T-helper 1 cell treated with Interleukin-12 subunit alpha and Interleukin-12 subunit beta and Interleukin-4 antibody, amounts not matched to agents 30 μg/mL and 1 μg/mL, for 36 hours (primary cell): ENCODE data around the gene RXRB.
A peak's percentile ranks its signal among the peaks of the same experiment; 100 is the strongest.

ENCODE experiments used
- H3K27ac Mint-ChIP-seq: one replicate; pipeline ENCODE4 v1.8.0; 2021; ENCODE audit warnings: mild to moderate bottlenecking, mixed read lengths
- H3K27me3 Mint-ChIP-seq: one replicate; pipeline ENCODE4 v1.8.0; 2021; ENCODE audit warnings: low read depth, mixed read lengths
- H3K36me3 Mint-ChIP-seq: one replicate; pipeline ENCODE4 v1.8.0; 2021; ENCODE audit warnings: low read depth, mixed read lengths
- H3K4me1 Mint-ChIP-seq: one replicate; pipeline ENCODE4 v1.8.0; 2021; ENCODE audit warnings: low read depth, mixed read lengths
- H3K4me3 Mint-ChIP-seq: one replicate; pipeline ENCODE4 v1.8.0; 2021; ENCODE audit warnings: mild to moderate bottlenecking, moderate library complexity, mixed read lengths
- H3K9me3 Mint-ChIP-seq: one replicate; pipeline ENCODE4 v1.8.0; 2021; ENCODE audit warnings: mixed read lengths

RXRB gene

GRCh38 chr6:33206027-33206863 lies 5.8 kb upstream of the RXRB start:
- Mint-ChIP-seq H3K36me3 (peaks cover 39% of the 10 kb centered on the region), H3K9me3 (no peaks in the 10 kb centered on the region), H3K27me3 (no peaks in the 10 kb centered on the region), H3K27ac (peak overlapping the region; percentile 90), H3K4me3 (peak overlapping the region; percentile 55), H3K4me1 (peaks cover 60% of the 10 kb centered on the region)

GRCh38 chr6:33205191-33206026 lies 4.9 kb upstream of the RXRB start:
- Mint-ChIP-seq H3K4me3 (peak overlapping the region; percentile 94), H3K27me3 (no peaks in the 10 kb centered on the region), H3K4me1 (peaks cover 63% of the 10 kb centered on the region), H3K27ac (peak overlapping the region; percentile 90), H3K36me3 (peaks cover 40% of the 10 kb centered on the region), H3K9me3 (no peaks in the 10 kb centered on the region)

- Mint-ChIP-seq H3K4me3 (peak within 1 kb of the TSS; percentile 99), H3K27me3 (no peaks in the 10 kb centered on the region), H3K36me3 (peaks cover 35% of the 10 kb centered on the region), H3K27ac (peak within 1 kb of the TSS; percentile 90), H3K4me1 (peaks cover 60% of the 10 kb centered on the region), H3K9me3 (no peaks in the 10 kb centered on the region)
Measured at GRCh38 chr6:33204415-33205190, 4.1 kb upstream of the RXRB start, which contains the start of gene HSD17B8. HSD17B8 (plus strand) TSS chr6:33204655; CDS start chr6:33204669, 14 bp downstream.

GRCh38 chr6:33204165-33204414 lies 3.6 kb upstream of the RXRB start:
- Mint-ChIP-seq H3K9me3 (no peaks in the 10 kb centered on the region), H3K36me3 (peaks cover 30% of the 10 kb centered on the region), H3K27me3 (no peaks in the 10 kb centered on the region), H3K4me1 (peaks cover 57% of the 10 kb centered on the region), H3K4me3 (peak overlapping the region; percentile 94), H3K27ac (peak overlapping the region; percentile 79)

GRCh38 chr6:33203443-33204164 lies 3.1 kb upstream of the RXRB start:
- Mint-ChIP-seq H3K4me3 (peak overlapping the region; percentile 99), H3K36me3 (peaks cover 30% of the 10 kb centered on the region), H3K9me3 (no peaks in the 10 kb centered on the region), H3K27ac (peak overlapping the region; percentile 79), H3K4me1 (peaks cover 56% of the 10 kb centered on the region), H3K27me3 (no peaks in the 10 kb centered on the region)

GRCh38 chr6:33202799-33203198 lies 2.3 kb upstream of the RXRB start:
- no peaks in the 10 kb centered on the region for H3K9me3 Mint-ChIP-seq
- H3K36me3 Mint-ChIP-seq: peaks cover 30% of the 10 kb centered on the region
- peaks cover 64% of the 10 kb centered on the region for H3K4me1 Mint-ChIP-seq
- H3K4me3 Mint-ChIP-seq: peak overlapping the region; percentile 99
- peak overlapping the region; percentile 19 for H3K27ac Mint-ChIP-seq
- no peaks in the 10 kb centered on the region for H3K27me3 Mint-ChIP-seq

- H3K27ac Mint-ChIP-seq: peak overlapping the region; percentile 71
- H3K27me3 Mint-ChIP-seq: no peaks in the 10 kb centered on the region
- H3K4me1 Mint-ChIP-seq: peaks cover 69% of the 10 kb centered on the region
- no peaks in the 10 kb centered on the region for H3K9me3 Mint-ChIP-seq
- H3K36me3 Mint-ChIP-seq: peaks cover 35% of the 10 kb centered on the region
- peak overlapping the region; percentile 99 for H3K4me3 Mint-ChIP-seq
Measured at GRCh38 chr6:33201935-33202334, 1.5 kb upstream of the RXRB start.

GRCh38 chr6:33201147-33201545 lies 681 bp upstream of the RXRB start:
- Mint-ChIP-seq H3K36me3 (peaks cover 40% of the 10 kb centered on the region), H3K27me3 (no peaks in the 10 kb centered on the region), H3K4me3 (peak overlapping the region; percentile 99), H3K27ac (peak overlapping the region; percentile 99), H3K4me1 (peaks cover 71% of the 10 kb centered on the region), H3K9me3 (no peaks in the 10 kb centered on the region)

- peak overlapping the region; percentile 86 for H3K27ac Mint-ChIP-seq
- peak overlapping the region; percentile 99 for H3K4me3 Mint-ChIP-seq
- H3K9me3 Mint-ChIP-seq: no peaks in the 10 kb centered on the region
- H3K36me3 Mint-ChIP-seq: peaks cover 54% of the 10 kb centered on the region
- H3K4me1 Mint-ChIP-seq: peaks cover 59% of the 10 kb centered on the region
- H3K27me3 Mint-ChIP-seq: no peaks in the 10 kb centered on the region
Measured at GRCh38 chr6:33199687-33200218, 712 bp downstream of the RXRB start.

- peaks cover 55% of the 10 kb centered on the region for H3K4me1 Mint-ChIP-seq
- peaks cover under 1% of the 10 kb centered on the region for H3K27me3 Mint-ChIP-seq
- H3K36me3 Mint-ChIP-seq: peaks cover 61% of the 10 kb centered on the region
- peak overlapping the region; percentile 99 for H3K4me3 Mint-ChIP-seq
- H3K27ac Mint-ChIP-seq: peak overlapping the region; percentile 86
- H3K9me3 Mint-ChIP-seq: no peaks in the 10 kb centered on the region
Measured at GRCh38 chr6:33198853-33199436, 1.5 kb downstream of the RXRB start.

GRCh38 chr6:33198159-33198852 lies 2.2 kb downstream of the RXRB start:
- no peaks in the 10 kb centered on the region for H3K9me3 Mint-ChIP-seq
- H3K4me3 Mint-ChIP-seq: peak overlapping the region; percentile 99
- H3K27me3 Mint-ChIP-seq: peaks cover 7% of the 10 kb centered on the region
- H3K4me1 Mint-ChIP-seq: peaks cover 52% of the 10 kb centered on the region
- peak overlapping the region; percentile 83 for H3K27ac Mint-ChIP-seq
- H3K36me3 Mint-ChIP-seq: peaks cover 60% of the 10 kb centered on the region

- Mint-ChIP-seq H3K36me3 (peaks cover 54% of the 10 kb centered on the region), H3K4me1 (peaks cover 49% of the 10 kb centered on the region), H3K4me3 (peak overlapping the region; percentile 65), H3K27ac (peak overlapping the region; percentile 43), H3K27me3 (peaks cover 12% of the 10 kb centered on the region), H3K9me3 (no peaks in the 10 kb centered on the region)
Measured at GRCh38 chr6:33197431-33198048, 2.9 kb downstream of the RXRB start.
